PFSK-1 (cell line): ENCODE results near the gene CAV1.

ENCODE experiments used
- FOXP2 ChIP-seq: optimal IDR thresholded peaks from 2 replicates; pipeline ENCODE3; 2011; ENCODE audit warnings: borderline replicate concordance, control low read depth, inconsistent platforms; ENCODE audit not compliant: insufficient read depth; ENCODE audit errors: extremely low read length, extremely low read depth
- POLR2AphosphoS5 ChIP-seq: IDR thresholded peaks from 2 replicates; pipeline ENCODE4 v1.6.1; 2012; ENCODE audit warnings: low read depth, mild to moderate bottlenecking, control low read depth, low read length, moderate library complexity
- REST ChIP-seq, 2 experiments: IDR thresholded peaks; 2 replicates each; pipeline versions ENCODE4 v1.6.1 to v1.8.0; 2011 to 2012; ENCODE audit warnings: low read depth in 2 of 2, low read length in 2 of 2, control low read depth in 1 of 2, inconsistent platforms in 1 of 2, mild to moderate bottlenecking in 1 of 2, moderate library complexity in 1 of 2; ENCODE audit not compliant: insufficient read depth in 1 of 2
- SIN3A ChIP-seq: IDR thresholded peaks from 2 replicates; pipeline ENCODE4 v1.6.1; 2012; ENCODE audit warnings: mild to moderate bottlenecking, low read length, moderate library complexity, borderline replicate concordance; ENCODE audit not compliant: insufficient read depth
- TAF1 ChIP-seq: IDR thresholded peaks from 2 replicates; pipeline ENCODE4 v1.6.1; 2012; ENCODE audit warnings: low read length, control low read depth, borderline replicate concordance; ENCODE audit not compliant: insufficient read depth

GRCh38 chr7:116478834-116479233 lies 46.0 kb upstream of the CAV1 start:
- TF ChIP-seq TAF1 (no peak), POLR2AphosphoS5 (no peak), REST (IDR thresholded peaks at IDR 0.05; ENCODE audit: insufficient read depth in 1 of 2, low read depth in 2 of 2, low read length in 2 of 2) (no peak), FOXP2 (no peak), SIN3A (no peak)
